ENCODE results near the gene HSPB7.
"Not testable (repeated sequence)": the region's sequence is repeated elsewhere in the genome, so short reads cannot be mapped to it uniquely, and the experiment has no call there.

The HSPB7 gene

GRCh38 chr1:16009678-16010077 is 8.2 kb downstream of the HSPB7 start:
- DNase-seq (ENCODE audit: low read depth in 2 of 2), result no peak
- no peak for TF ChIP-seq CTCF (IDR thresholded peaks at IDR 0.05; ENCODE audit: low read depth, low read length)
- no peak overlapping the region for H3K4me3 ChIP-seq (replicated peaks in 1 of 2; ENCODE audit: low read depth in 2 of 2, low read length in 2 of 2)

GRCh38 chr1:16009030-16009460 is 8.8 kb downstream of the HSPB7 start:
- peak; percentile 95 for TF ChIP-seq CTCF (IDR thresholded peaks at IDR 0.05; ENCODE audit: low read depth, low read length)
- peak; percentile 79 to 80 for DNase-seq (ENCODE audit: low read depth in 2 of 2)
- no peak overlapping the region for H3K4me3 ChIP-seq (replicated peaks in 1 of 2; ENCODE audit: low read depth in 2 of 2, low read length in 2 of 2)

- TF ChIP-seq CTCF (IDR thresholded peaks at IDR 0.05; ENCODE audit: low read depth, low read length), result no peak
- no peak for DNase-seq (ENCODE audit: low read depth in 2 of 2)
- no peak overlapping the region for H3K4me3 ChIP-seq (replicated peaks in 1 of 2; ENCODE audit: low read depth in 2 of 2, low read length in 2 of 2)
These were observed 10.0 kb downstream of the HSPB7 start for GRCh38 chr1:16007671-16008341.

- peak; percentile 29 for TF ChIP-seq CTCF (IDR thresholded peaks at IDR 0.05; ENCODE audit: low read depth, low read length)
- DNase-seq (ENCODE audit: low read depth in 2 of 2), result peak; percentile 34 to 50
- no peak overlapping the region for H3K4me3 ChIP-seq (replicated peaks in 1 of 2; ENCODE audit: low read depth in 2 of 2, low read length in 2 of 2)
These were observed 11.0 kb downstream of the HSPB7 start for GRCh38 chr1:16006552-16007485.

- TF ChIP-seq CTCF (IDR thresholded peaks at IDR 0.05; ENCODE audit: low read depth, low read length), result no peak
- DNase-seq (ENCODE audit: low read depth in 2 of 2), result no peak
- no peak overlapping the region for H3K4me3 ChIP-seq (replicated peaks in 1 of 2; ENCODE audit: low read depth in 2 of 2, low read length in 2 of 2)
These were observed 11.8 kb downstream of the HSPB7 start for GRCh38 chr1:16006010-16006409.

- no peak for TF ChIP-seq CTCF (IDR thresholded peaks at IDR 0.05; ENCODE audit: low read depth, low read length)
- no peak overlapping the region for H3K4me3 ChIP-seq (replicated peaks in 1 of 2; ENCODE audit: low read depth in 2 of 2, low read length in 2 of 2)
- DNase-seq (ENCODE audit: low read depth in 2 of 2), result no peak
These were observed 12.2 kb downstream of the HSPB7 start for GRCh38 chr1:16005597-16005996.

- not testable (repeated sequence) for H3K4me3 ChIP-seq (replicated peaks in 1 of 2; ENCODE audit: low read depth in 2 of 2, low read length in 2 of 2); DNase-seq (ENCODE audit: low read depth in 2 of 2)
These were observed 16.6 kb downstream of the HSPB7 start for GRCh38 chr1:16001274-16001673.
